T-cell (primary cell): ENCODE results near the gene MSH6. TPM values are rescaled to one million over a fixed set of nuclear protein-coding genes. Genes with fewer than 3 reads are reported as not detected.

Experiments
- ATAC-seq, 4 experiments: fragments of 200-7000 bp in 3 of 4; fragments of 150-1000 bp in 1 of 4; cut with Tn5 transposase; replicated peaks in 1 of 4; 1 replicate in 3 of 4; 2 replicates in 1 of 4; pipeline ENCODE4 v1.10.0; 2021; ENCODE audit warnings: moderate library complexity in 3 of 4, mild to moderate bottlenecking in 2 of 4, moderate number of reproducible peaks in 1 of 4
- CTCF ChIA-PET, 2 donors: fragments of 300-600 bp; sonication (Branson Sonifier 250); formaldehyde crosslinking; loops; one replicate each; lab custom pipeline; 2022; ENCODE audit warnings: antibody characterized with exemption in 2 of 2; lab: Charles Lee
- POLR2A ChIA-PET, 2 donors: fragments of 300-600 bp; sonication (Branson Sonifier 250); formaldehyde crosslinking; loops; one replicate each; lab custom pipeline; 2022; ENCODE audit warnings: antibody characterized with exemption in 2 of 2; lab: Charles Lee
- DNase-seq, 35 experiments: peaks; one replicate each; pipeline versions ENCODE4 v3.0.0 to v3.0.0-alpha.2; 2013 to 2023
- H3K27ac ChIP-seq: one replicate; pipeline ENCODE4 v1.5.1; 2013; ENCODE audit warnings: low read length
- H3K27me3 ChIP-seq, 2 experiments: replicated peaks in 1 of 2; 1 replicate in 1 of 2; 2 replicates in 1 of 2; pipeline versions ENCODE4 v1.6.1 to v1.7.0; 2013; ENCODE audit warnings: low read length in 1 of 2, mixed read lengths in 1 of 2; ENCODE audit not compliant: control insufficient read depth in 2 of 2, insufficient read depth in 2 of 2; ENCODE audit errors: extremely low read depth in 1 of 2
- H3K36me3 ChIP-seq, 2 donors: 1 replicate in 1 of 2; 2 replicates in 1 of 2; pipeline versions ENCODE4 v1.6.1 to v1.7.0; 2013; ENCODE audit warnings: low read length in 1 of 2; ENCODE audit not compliant: control insufficient read depth in 2 of 2, insufficient read depth in 1 of 2; ENCODE audit errors: extremely low read depth in 1 of 2
- H3K4me1 ChIP-seq, 2 experiments: 1 replicate in 1 of 2; 2 replicates in 1 of 2; pipeline versions ENCODE4 v1.6.1 to v1.7.0; 2013; ENCODE audit warnings: low read length in 2 of 2, mixed read lengths in 1 of 2; ENCODE audit not compliant: insufficient read depth in 2 of 2, control insufficient read depth in 1 of 2; ENCODE audit errors: extremely low read depth in 1 of 2
- H3K4me3 ChIP-seq, 2 donors: 1 replicate in 1 of 2; 2 replicates in 1 of 2; pipeline versions ENCODE4 v1.5.1 to v1.7.0; 2013; ENCODE audit warnings: mild to moderate bottlenecking in 2 of 2, low read length in 1 of 2, moderate library complexity in 1 of 2; ENCODE audit not compliant: control insufficient read depth in 1 of 2; ENCODE audit errors: extremely low read depth in 1 of 2
- H3K9me3 ChIP-seq: 2 replicates; pipeline ENCODE4 v1.7.0; 2013
- H3K27ac Mint-ChIP-seq, 2 donors: one replicate each; pipeline ENCODE4 v1.8.0; 2020 to 2021; ENCODE audit warnings: mild to moderate bottlenecking in 2 of 2, mixed read lengths in 2 of 2
- H3K27me3 Mint-ChIP-seq, 2 donors: one replicate each; pipeline ENCODE4 v1.8.0; 2021 to 2022; ENCODE audit warnings: mixed read lengths in 2 of 2
- H3K36me3 Mint-ChIP-seq: one replicate; pipeline ENCODE4 v1.8.0; 2021; ENCODE audit warnings: mixed read lengths
- H3K4me1 Mint-ChIP-seq, 3 donors: one replicate each; pipeline ENCODE4 v1.8.0; 2020 to 2022; ENCODE audit warnings: mixed read lengths in 3 of 3, mild to moderate bottlenecking in 1 of 3
- H3K4me3 Mint-ChIP-seq, 3 donors: one replicate each; pipeline ENCODE4 v1.8.0; 2020 to 2022; ENCODE audit warnings: mild to moderate bottlenecking in 3 of 3, mixed read lengths in 3 of 3, moderate library complexity in 3 of 3
- H3K9me3 Mint-ChIP-seq, 3 donors: one replicate each; pipeline ENCODE4 v1.8.0; 2020 to 2022; ENCODE audit warnings: mixed read lengths in 3 of 3
- WGBS: methylation state at CpG from one replicate; pipeline ENCODE4 v1.1.5; 2013; ENCODE audit warnings: missing lambda C conversion rate; ENCODE audit not compliant: insufficient coverage; 5-methylcytosine and 5-hydroxymethylcytosine counted together
- total RNA-seq, 35 experiments: library from RNA in 6 of 35; stranded (reverse) in 6 of 35; fragments of 120-200 nt in 1 of 35; gene quantifications; one replicate each; pipeline versions ENCODE4 v1.2.1 to v1.2.4 and lab custom pipeline; 2013 to 2026

MSH6 gene
- total RNA-seq, 5 donors from 2014 or later (not counting 1 experiment from before 2014, with no cell fraction given): 32.6 to 46.0 (median 43.8) TPM

DNA sequence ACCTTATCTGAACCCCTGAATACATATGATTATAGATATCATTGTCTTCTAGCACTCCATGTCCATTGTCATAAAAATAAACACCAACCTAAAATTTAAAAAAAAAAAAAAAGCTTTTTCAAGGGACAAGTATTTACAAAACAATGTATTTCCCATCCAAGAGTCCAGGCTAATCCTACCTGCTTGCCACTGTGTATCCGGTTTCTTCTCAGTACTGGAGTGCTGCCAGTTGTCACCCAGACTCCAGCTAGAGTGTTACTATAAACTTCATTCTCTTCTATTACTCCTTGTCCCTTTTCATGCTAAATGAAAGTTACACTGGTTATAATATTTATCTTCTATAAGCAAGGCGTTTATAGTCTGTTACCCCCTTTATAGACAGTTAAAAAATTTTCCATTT, 35.8 kb downstream of the MSH6 start:
- Histone ChIP-seq H3K27ac (no peak overlapping the region), H3K36me3 (peaks cover 6 to 75% of the 10 kb centered on the region in 2 donors), H3K27me3 (no peaks in the 10 kb centered on the region), H3K4me1 (no peaks in the 10 kb centered on the region), H3K4me3 (no peak overlapping the region), H3K9me3 (no peaks in the 10 kb centered on the region)
- Mint-ChIP-seq H3K4me1 (peaks cover 0 to under 1% (median 0%) of the 10 kb centered on the region in 3 donors), H3K4me3 (no peak overlapping the region), H3K27ac (no peak overlapping the region), H3K27me3 (no peaks in the 10 kb centered on the region), H3K36me3 (peaks cover 46% of the 10 kb centered on the region), H3K9me3 (no peaks in the 10 kb centered on the region)
- ChIA-PET CTCF (interaction anchor here (0.6 kb wide), 3 partner anchors 415 to 1114 kb away, joined by 3 to 4 read pairs (median 3); no protein-coding TSS in a partner anchor), POLR2A (no interaction called here)
- ATAC-seq: no peak
- no CpG with 5 or more reads among the region's 2 CpGs for WGBS
- no peak for DNase-seq

DNA sequence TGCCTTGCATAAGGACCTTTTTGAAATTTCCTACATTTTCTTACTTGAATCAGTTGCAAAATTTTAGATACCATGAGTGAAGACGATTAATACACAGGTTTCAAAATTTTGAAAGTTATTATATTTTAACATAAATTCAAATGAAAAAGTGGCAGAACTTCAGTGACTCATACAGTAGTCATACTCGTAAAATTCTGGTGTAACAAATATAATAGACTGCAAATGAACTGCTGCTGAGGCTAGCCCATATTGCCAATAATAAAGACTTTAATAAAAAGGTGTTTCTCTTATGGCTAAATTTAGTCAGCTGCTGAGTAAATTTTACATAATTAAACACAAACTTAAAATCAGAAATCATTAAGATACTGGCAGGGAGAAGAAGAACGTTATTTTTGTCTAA, 36.9 kb downstream of the MSH6 start:
- H3K4me1 ChIP-seq: no peaks in the 10 kb centered on the region
- ChIA-PET CTCF (interaction anchor here in 1 of 2 donors (0.6 kb wide), 1 partner anchor 83 kb away, joined by 4 read pairs; no protein-coding TSS in a partner anchor), POLR2A (no interaction called here)
- Mint-ChIP-seq H3K27me3 (no peaks in the 10 kb centered on the region), H3K4me3 (no peak overlapping the region), H3K36me3 (peaks cover 46% of the 10 kb centered on the region), H3K9me3 (no peaks in the 10 kb centered on the region), H3K27ac (no peak overlapping the region), H3K4me1 (no peaks in the 10 kb centered on the region)
- H3K27me3 ChIP-seq: no peaks in the 10 kb centered on the region
- H3K27ac ChIP-seq: no peak overlapping the region
- no peaks in the 10 kb centered on the region for H3K9me3 ChIP-seq
- DNase-seq (no peak), ATAC-seq (no peak)
- H3K4me3 ChIP-seq: no peak overlapping the region
- WGBS: no CpG with 5 or more reads among the region's 3 CpGs
- peaks cover 6 to 68% of the 10 kb centered on the region in 2 donors for H3K36me3 ChIP-seq

DNA sequence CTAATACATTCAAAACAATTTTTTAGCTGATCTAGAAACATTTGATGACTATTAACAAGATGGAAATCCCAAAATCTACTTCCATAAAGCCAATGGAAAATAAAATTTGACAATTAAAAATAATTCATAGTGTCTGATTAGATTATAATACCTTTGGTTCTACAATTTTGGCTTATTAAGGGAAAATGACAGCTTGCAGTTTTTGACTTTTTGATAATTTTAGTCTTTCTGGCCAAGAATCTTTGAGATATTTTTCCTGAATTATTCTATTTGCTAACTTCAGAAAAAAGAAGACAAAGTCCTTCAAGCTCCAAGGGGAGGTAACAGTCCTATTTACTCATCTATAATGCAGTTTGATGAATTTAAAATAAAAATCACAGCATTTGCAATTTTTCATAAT, 39.6 kb downstream of the MSH6 start:
- Histone ChIP-seq H3K9me3 (no peaks in the 10 kb centered on the region), H3K27ac (no peak overlapping the region), H3K27me3 (no peaks in the 10 kb centered on the region), H3K4me1 (no peaks in the 10 kb centered on the region), H3K36me3 (peaks cover 5 to 51% of the 10 kb centered on the region in 2 donors), H3K4me3 (no peak overlapping the region)
- Mint-ChIP-seq H3K4me1 (no peaks in the 10 kb centered on the region), H3K36me3 (peaks cover 38% of the 10 kb centered on the region), H3K27ac (no peak overlapping the region), H3K4me3 (no peak overlapping the region), H3K27me3 (no peaks in the 10 kb centered on the region), H3K9me3 (no peaks in the 10 kb centered on the region)
- DNase-seq: no peak
- POLR2A ChIA-PET: no interaction called here
- ATAC-seq: no peak
- CTCF ChIA-PET: no interaction called here

DNA sequence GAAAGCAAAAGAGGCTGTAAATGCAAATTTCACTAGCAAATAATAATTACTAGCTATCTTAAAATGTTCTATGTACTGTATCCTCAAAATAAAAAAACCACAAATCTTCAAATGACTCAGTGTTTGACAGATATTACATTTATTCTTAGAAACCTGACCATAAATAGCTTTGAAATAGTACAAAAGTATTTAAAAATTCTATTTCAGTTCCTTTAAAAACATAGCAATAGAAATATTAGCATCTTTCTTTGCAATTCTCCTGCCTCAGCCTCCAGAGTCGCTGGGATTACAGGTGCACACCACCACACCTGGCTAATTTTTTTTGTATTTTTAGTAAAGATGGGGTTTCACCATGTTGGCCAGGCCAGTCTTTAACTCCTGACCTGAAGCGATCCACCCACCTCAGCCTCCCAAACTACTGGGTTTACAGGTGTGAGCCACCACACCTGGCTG, 50.6 kb downstream of the MSH6 start:
- H3K4me3 Mint-ChIP-seq: no peak overlapping the region
- Histone ChIP-seq H3K27me3 (no peaks in the 10 kb centered on the region), H3K36me3 (peaks cover 3 to 80% of the 10 kb centered on the region in 2 donors), H3K27ac (no peak overlapping the region), H3K4me1 (no peaks in the 10 kb centered on the region), H3K4me3 (no peak overlapping the region), H3K9me3 (no peaks in the 10 kb centered on the region)
- no peaks in the 10 kb centered on the region for H3K9me3 Mint-ChIP-seq
- CTCF ChIA-PET: interaction anchor here (0.6 to 1.0 kb wide), 2 partner anchors 25 to 271 kb away, joined by 3 to 7 read pairs; no protein-coding TSS in a partner anchor
- WGBS: no CpG with 5 or more reads among the region's 2 CpGs
- POLR2A ChIA-PET: no interaction called here
- H3K36me3 Mint-ChIP-seq: peaks cover 33% of the 10 kb centered on the region
- DNase-seq (no peak), ATAC-seq (no peak)
- peaks cover 0 to 1% (median 0%) of the 10 kb centered on the region in 3 donors for H3K4me1 Mint-ChIP-seq
- no peak overlapping the region for H3K27ac Mint-ChIP-seq
- no peaks in the 10 kb centered on the region for H3K27me3 Mint-ChIP-seq

DNA sequence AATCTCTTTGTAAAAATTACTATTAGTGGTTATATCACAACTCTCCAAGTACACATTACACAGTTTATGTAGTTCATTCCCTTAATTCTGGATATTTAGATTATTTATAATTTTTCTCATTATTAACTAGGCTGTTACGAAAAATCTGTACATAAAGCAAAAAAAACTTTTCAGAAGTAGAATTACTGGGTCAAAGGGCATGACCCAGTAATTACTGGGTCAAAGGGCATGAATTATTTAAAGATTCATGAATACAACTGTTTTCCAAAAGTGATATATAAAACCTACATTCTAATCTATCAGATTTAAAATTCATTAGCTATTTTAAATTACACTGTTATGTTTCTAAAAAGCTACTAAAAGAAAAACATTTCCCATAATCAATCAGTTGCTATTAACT, 55.3 kb downstream of the MSH6 start:
- no peaks in the 10 kb centered on the region for H3K9me3 Mint-ChIP-seq
- ATAC-seq (no peak), DNase-seq (no peak)
- H3K4me3 ChIP-seq: no peak overlapping the region
- CTCF ChIA-PET: interaction anchor here (0.6 kb wide), 4 partner anchors 66 to 329 kb away, joined by 3 read pairs; no protein-coding TSS in a partner anchor
- no peak overlapping the region for H3K4me3 Mint-ChIP-seq
- peaks cover 0 to 57% of the 10 kb centered on the region in 2 donors for H3K36me3 ChIP-seq
- peaks cover 19% of the 10 kb centered on the region for H3K36me3 Mint-ChIP-seq
- POLR2A ChIA-PET: interaction anchor here in 1 of 2 donors (0.6 kb wide), 2 partner anchors 14 to 266 kb away, joined by 3 to 5 read pairs; no protein-coding TSS in a partner anchor
- peaks cover 5 to 16% (median 14%) of the 10 kb centered on the region in 3 donors for H3K4me1 Mint-ChIP-seq
- no CpG with 5 or more reads among the region's 1 CpG for WGBS
- no peaks in the 10 kb centered on the region for H3K9me3 ChIP-seq
- H3K27ac ChIP-seq: no peak overlapping the region
- no peaks in the 10 kb centered on the region for H3K27me3 Mint-ChIP-seq
- H3K27me3 ChIP-seq: no peaks in the 10 kb centered on the region
- no peaks in the 10 kb centered on the region for H3K4me1 ChIP-seq
- no peak overlapping the region for H3K27ac Mint-ChIP-seq

DNA sequence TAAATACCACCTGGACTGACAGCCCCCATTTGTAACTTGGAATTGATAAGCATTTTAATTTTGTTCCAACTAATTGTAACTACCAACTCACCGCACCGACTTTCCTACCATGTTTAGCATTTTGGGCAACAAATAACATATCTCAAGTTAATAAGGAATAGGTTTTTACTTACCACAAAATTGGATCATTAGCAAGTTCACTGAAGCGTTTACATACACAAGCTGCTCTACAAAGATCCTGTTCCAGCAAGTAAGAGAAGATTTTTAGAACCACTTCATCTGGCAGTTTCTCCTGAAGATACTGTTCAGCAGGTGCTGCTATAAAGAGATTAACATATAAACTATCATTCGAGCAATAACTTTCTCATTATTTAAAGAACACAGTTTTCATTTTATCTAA, 55.7 kb downstream of the MSH6 start:
- Mint-ChIP-seq H3K9me3 (no peaks in the 10 kb centered on the region), H3K4me1 (peaks cover 7 to 20% (median 18%) of the 10 kb centered on the region in 3 donors), H3K27ac (no peak overlapping the region), H3K27me3 (no peaks in the 10 kb centered on the region), H3K36me3 (peaks cover 19% of the 10 kb centered on the region), H3K4me3 (no peak overlapping the region)
- Histone ChIP-seq H3K9me3 (no peaks in the 10 kb centered on the region), H3K4me1 (no peaks in the 10 kb centered on the region), H3K36me3 (peaks cover 0 to 54% of the 10 kb centered on the region in 2 donors), H3K27ac (no peak overlapping the region), H3K4me3 (no peak overlapping the region), H3K27me3 (no peaks in the 10 kb centered on the region)
- ATAC-seq (no peak), DNase-seq (no peak)
- POLR2A ChIA-PET: interaction anchor here in 1 of 2 donors (0.6 kb wide), 1 partner anchor 13 kb away, joined by 3 read pairs; no protein-coding TSS in a partner anchor
- CTCF ChIA-PET: interaction anchor here in 1 of 2 donors (0.6 kb wide), 1 partner anchor 67 kb away, joined by 3 read pairs; no protein-coding TSS in a partner anchor
- WGBS: no CpG with 5 or more reads among the region's 4 CpGs
